ENCODE measurements around the gene SH3BP2.

DNA sequence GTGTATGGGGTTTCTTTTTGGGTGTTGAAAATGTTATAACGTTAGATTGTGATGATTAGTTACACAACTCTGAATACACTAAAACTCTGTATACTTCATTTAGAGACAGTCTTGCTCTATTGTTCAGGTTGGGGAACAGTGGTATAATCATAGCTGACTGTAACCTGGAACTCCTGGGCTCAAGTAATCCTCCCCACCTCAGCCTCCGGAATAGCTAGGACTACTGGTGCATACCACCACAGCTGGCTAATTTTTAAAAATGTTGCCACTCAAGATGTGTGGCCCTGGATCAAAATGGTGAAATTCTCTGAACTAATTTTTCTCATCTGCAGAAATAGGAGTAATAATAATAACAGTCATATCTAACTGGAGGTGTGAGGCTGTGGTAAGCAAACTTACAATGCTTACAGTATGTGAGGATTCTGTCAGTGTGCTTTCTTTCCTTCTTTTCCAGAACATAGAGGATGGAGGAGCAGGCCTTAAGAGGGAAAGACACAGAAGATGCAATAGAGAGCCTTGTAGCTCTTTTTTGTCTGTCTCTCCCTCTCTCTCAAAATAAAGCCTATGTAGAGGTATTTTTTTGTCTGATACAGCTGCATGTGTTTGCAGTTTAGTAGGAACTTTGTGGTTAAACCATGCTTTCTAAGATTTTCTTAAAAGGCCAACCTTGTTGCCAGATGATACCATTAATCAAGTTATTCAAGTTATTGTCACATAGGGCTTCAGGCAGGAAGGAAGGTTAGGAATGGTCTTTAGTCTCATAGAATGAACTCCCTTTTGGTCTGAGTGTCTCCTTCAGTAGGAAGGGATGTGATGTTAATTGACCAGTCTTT, 58.3 kb downstream of the SH3BP2 start:
- TF ChIP-seq POLR2A (IDR thresholded peaks at IDR 0.05), result no peak
- TF ChIP-seq, protein P1, sequence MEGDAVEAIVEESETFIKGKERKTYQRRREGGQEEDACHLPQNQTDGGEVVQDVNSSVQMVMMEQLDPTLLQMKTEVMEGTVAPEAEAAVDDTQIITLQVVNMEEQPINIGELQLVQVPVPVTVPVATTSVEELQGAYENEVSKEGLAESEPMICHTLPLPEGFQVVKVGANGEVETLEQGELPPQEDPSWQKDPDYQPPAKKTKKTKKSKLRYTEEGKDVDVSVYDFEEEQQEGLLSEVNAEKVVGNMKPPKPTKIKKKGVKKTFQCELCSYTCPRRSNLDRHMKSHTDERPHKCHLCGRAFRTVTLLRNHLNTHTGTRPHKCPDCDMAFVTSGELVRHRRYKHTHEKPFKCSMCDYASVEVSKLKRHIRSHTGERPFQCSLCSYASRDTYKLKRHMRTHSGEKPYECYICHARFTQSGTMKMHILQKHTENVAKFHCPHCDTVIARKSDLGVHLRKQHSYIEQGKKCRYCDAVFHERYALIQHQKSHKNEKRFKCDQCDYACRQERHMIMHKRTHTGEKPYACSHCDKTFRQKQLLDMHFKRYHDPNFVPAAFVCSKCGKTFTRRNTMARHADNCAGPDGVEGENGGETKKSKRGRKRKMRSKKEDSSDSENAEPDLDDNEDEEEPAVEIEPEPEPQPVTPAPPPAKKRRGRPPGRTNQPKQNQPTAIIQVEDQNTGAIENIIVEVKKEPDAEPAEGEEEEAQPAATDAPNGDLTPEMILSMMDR (IDR thresholded peaks at IDR 0.05), result no peak

Measured in Peyer's patch (tissue), 4 donors.